HepG2 (cell line): ENCODE results near the gene SNF8. TPM values are rescaled to one million over a fixed set of nuclear protein-coding genes. Genes with fewer than 3 reads are reported as not detected.
A peak's percentile ranks its signal among the peaks of the same experiment; 100 is the strongest.

ENCODE experiments used
- ETS1 ChIP-seq: sonication (generic); formaldehyde crosslinking; IDR thresholded peaks from 2 replicates; pipeline ENCODE4 v1.4.0; 2020; ENCODE audit warnings: missing genetic modification reagents
- HDAC1 ChIP-seq: sonication (generic); formaldehyde crosslinking; IDR thresholded peaks from 2 replicates; pipeline ENCODE4 v1.5.1; 2020; ENCODE audit warnings: mild to moderate bottlenecking, missing genetic modification reagents
- HNF1A ChIP-seq, 2 experiments: sonication (generic) in 1 of 2; formaldehyde crosslinking in 1 of 2; IDR thresholded peaks; 2 replicates each; pipeline versions ENCODE4 v1.4.0 to v1.6.1; 2016 to 2020; ENCODE audit warnings: borderline replicate concordance in 1 of 2, low read depth in 1 of 2, mild to moderate bottlenecking in 1 of 2, missing genetic modification reagents in 1 of 2
- IKZF4 ChIP-seq: sonication (generic); formaldehyde crosslinking; IDR thresholded peaks from 2 replicates; pipeline ENCODE4 v1.5.1; 2020; ENCODE audit warnings: borderline replicate concordance, mild to moderate bottlenecking, low read depth, missing genetic modification reagents; ENCODE audit errors: not compliant biosample characterization
- LCORL ChIP-seq, 2 experiments: fragments of 450-650 bp in 1 of 2; sonication (generic) in 1 of 2; formaldehyde crosslinking in 1 of 2; IDR thresholded peaks; 2 replicates each; pipeline versions ENCODE4 v1.5.0 to v1.6.1; 2017 to 2020; ENCODE audit warnings: antibody characterized with exemption in 1 of 2, missing genetic modification reagents in 1 of 2
- MXD1 ChIP-seq: sonication (generic); formaldehyde crosslinking; IDR thresholded peaks from 2 replicates; pipeline ENCODE4 v1.4.0; 2020; ENCODE audit warnings: mild to moderate bottlenecking, missing genetic modification reagents
- NFE2L1 ChIP-seq: sonication (generic); formaldehyde crosslinking; IDR thresholded peaks from 2 replicates; pipeline ENCODE4 v1.4.0; 2020; ENCODE audit warnings: missing genetic modification reagents, mild to moderate bottlenecking, borderline replicate concordance
- PAWR ChIP-seq: sonication (generic); formaldehyde crosslinking; IDR thresholded peaks from 2 replicates; pipeline ENCODE4 v1.4.0; 2020; ENCODE audit warnings: missing genetic modification reagents, mild to moderate bottlenecking, borderline replicate concordance
- POLR2G ChIP-seq: fragments of 200-400 bp; formaldehyde crosslinking; IDR thresholded peaks from 2 replicates; pipeline ENCODE4 v1.6.1; 2018; ENCODE audit warnings: mild to moderate bottlenecking, low read depth, low read length, moderate library complexity
- RAD51 ChIP-seq: fragments of 450-650 bp; IDR thresholded peaks from 2 replicates; pipeline ENCODE4 v1.6.1; 2016; ENCODE audit warnings: borderline replicate concordance
- RBAK ChIP-seq: sonication (generic); formaldehyde crosslinking; IDR thresholded peaks from 2 replicates; pipeline ENCODE4 v1.5.1; 2020; ENCODE audit warnings: mild to moderate bottlenecking, missing genetic modification reagents
- SAP130 ChIP-seq: IDR thresholded peaks from 2 replicates; pipeline ENCODE4 v1.6.1; 2016; ENCODE audit warnings: low read depth
- SPEN ChIP-seq: sonication (generic); formaldehyde crosslinking; IDR thresholded peaks from 2 replicates; pipeline ENCODE4 v1.5.1; 2020; ENCODE audit warnings: low read depth, mild to moderate bottlenecking, missing genetic modification reagents
- YEATS4 ChIP-seq: sonication (generic); formaldehyde crosslinking; IDR thresholded peaks from 2 replicates; pipeline ENCODE4 v1.4.0; 2020; ENCODE audit warnings: missing genetic modification reagents, borderline replicate concordance
- ZNF101 ChIP-seq: sonication (generic); formaldehyde crosslinking; IDR thresholded peaks from 2 replicates; pipeline ENCODE4 v1.4.0; 2020; ENCODE audit warnings: mild to moderate bottlenecking, low read depth, missing genetic modification reagents, borderline replicate concordance
- ZNF354B ChIP-seq: sonication (generic); formaldehyde crosslinking; IDR thresholded peaks from 2 replicates; pipeline ENCODE4 v1.8.0; 2022; ENCODE audit warnings: mild to moderate bottlenecking, missing genetic modification reagents
- ZNF687 ChIP-seq: sonication (generic); formaldehyde crosslinking; IDR thresholded peaks from 2 replicates; pipeline ENCODE4 v1.5.1; 2020; ENCODE audit warnings: mild to moderate bottlenecking, missing genetic modification reagents, moderate library complexity
- polyA plus RNA-seq, 8 experiments: library from polyadenylated mRNA; depleted of rRNA in 3 of 8; stranded (reverse) in 7 of 8; unstranded in 1 of 8; fragments of >200 nt; fragmentation: Illumina TruSeq in 4 of 8; extraction: Trizol in 4 of 8; gene quantifications; 2 replicates each; pipeline versions ENCODE4 v1.2.1 to v1.2.3, GENCODE V29; 2011 to 2016; ENCODE audit warnings: low read depth in 4 of 8, missing spikeins in 1 of 8, mixed read lengths in 1 of 8; ENCODE audit not compliant: insufficient read depth in 1 of 8
- total RNA-seq, 5 experiments: library from RNA; depleted of rRNA; stranded (reverse); fragments of >200 nt; fragmentation: Illumina TruSeq; extraction: Trizol; gene quantifications; 2 replicates each; pipeline ENCODE4 v1.2.3, GENCODE V29; 2016; ENCODE audit warnings: low read depth in 1 of 5

SNF8 gene
- total and polyA plus RNA-seq, 2 of the 13 experiments (the other 11 are each of a cell fraction or from before 2014, with no cell fraction given) = 114 to 153 TPM

GRCh38 chr17:48944515-48945260, at the start of gene SNF8 (continued):
- TF ChIP-seq ZNF354B (CRISPR knock-in tag) = 0 out of 2 replicates have a peak, but pooled peaks have one; percentile 59
- no peak for TF ChIP-seq NFE2L1
- TF ChIP-seq ZNF687 = peak; percentile 99
- peak; percentile 92 for TF ChIP-seq MXD1
- 0 out of 2 replicates have a peak, but pooled peaks have one; percentile 13 for TF ChIP-seq HNF1A (IDR thresholded peaks at IDR 0.05; ENCODE audit: low read depth)
- peak; percentile 80 for TF ChIP-seq HNF1A (CRISPR knock-in tag; IDR thresholded peaks at IDR 0.05; ENCODE audit: borderline replicate concordance)
- peak; percentile 100 for TF ChIP-seq HDAC1 (CRISPR knock-in tag)
- TF ChIP-seq LCORL (IDR thresholded peaks at IDR 0.05) = no peak
- peak; percentile 90 for TF ChIP-seq LCORL (CRISPR knock-in tag; IDR thresholded peaks at IDR 0.05)
- TF ChIP-seq SPEN (CRISPR knock-in tag) = peak; percentile 99
- no peak; the same call in 1 of the 2 replicates for TF ChIP-seq ZNF101 (CRISPR knock-in tag)
- no peak for TF ChIP-seq ETS1 (CRISPR knock-in tag)
- no peak for TF ChIP-seq RBAK (CRISPR knock-in tag)
- TF ChIP-seq SAP130 (CRISPR knock-in tag) = peak; percentile 99
- TF ChIP-seq IKZF4 (CRISPR knock-in tag) = peak; percentile 93
- 0 out of 2 replicates have a peak, but pooled peaks have one; percentile 73 for TF ChIP-seq PAWR
- no peak for TF ChIP-seq RAD51
- peak; percentile 99 for TF ChIP-seq YEATS4
- TF ChIP-seq POLR2G = peak; percentile 98
